RPMI7951 (cell line): ENCODE data around the gene C1orf50. TPM values are rescaled to one million over a fixed set of nuclear protein-coding genes. Genes with fewer than 3 reads are reported as not detected.
A peak's percentile ranks its signal among the peaks of the same experiment; 100 is the strongest.
"Not testable (repeated sequence)": the region's sequence is repeated elsewhere in the genome, so short reads cannot be mapped to it uniquely, and the experiment has no call there.

ENCODE experiments used
- DNase-seq: peaks from one replicate; pipeline ENCODE4 v3.0.0-alpha.2; 2012; ENCODE audit warnings: low read depth
- total RNA-seq: library from RNA; depleted of rRNA; stranded (reverse); fragments of >200 nt; shearing (Covaris generic); gene quantifications from 2 replicates; pipeline ENCODE4 v1.2.3, GENCODE V29; 2014; rRNA removed

The C1orf50 gene
- total RNA-seq: 2.5 and 3.1 TPM in 2 replicates

GRCh38 chr1:42766741-42767509 is at the start of gene C1orf50, which contains the start of gene P3H1:
Gene C1orf50 (plus strand): TSS chr1:42767249. CDS start chr1:42767312, 63 bp downstream.
Gene P3H1 (minus strand): TSS chr1:42767028. CDS start chr1:42766971, 57 bp downstream.
- peak; percentile 99 for DNase-seq

- DNase-seq: no peak
Observed at GRCh38 chr1:42720868-42721267, 46.2 kb upstream of the C1orf50 start.

- no peak for DNase-seq
Observed at GRCh38 chr1:42721926-42722325, 45.1 kb upstream of the C1orf50 start.

- DNase-seq: not testable (repeated sequence)
Observed at GRCh38 chr1:42722403-42722802, 44.6 kb upstream of the C1orf50 start.

- peak; percentile 53 for DNase-seq
Observed at GRCh38 chr1:42723511-42723910, 43.5 kb upstream of the C1orf50 start.

- DNase-seq: not testable (repeated sequence)
Observed at GRCh38 chr1:42725820-42726219, 41.2 kb upstream of the C1orf50 start.

- DNase-seq: no peak
Observed at GRCh38 chr1:42730002-42730401, 37.0 kb upstream of the C1orf50 start.

GRCh38 chr1:42730988-42731387 is 36.1 kb upstream of the C1orf50 start:
- peak; percentile 11 for DNase-seq

- DNase-seq: no peak
Observed at GRCh38 chr1:42731585-42731984, 35.5 kb upstream of the C1orf50 start.

- no peak for DNase-seq
Observed at GRCh38 chr1:42732126-42732680, 34.8 kb upstream of the C1orf50 start.

- no peak for DNase-seq
Observed at GRCh38 chr1:42733415-42734200, 33.4 kb upstream of the C1orf50 start.

- DNase-seq: no peak
Observed at GRCh38 chr1:42734201-42735035, 32.6 kb upstream of the C1orf50 start.

- no peak for DNase-seq
Observed at GRCh38 chr1:42735056-42735455, 32.0 kb upstream of the C1orf50 start.

- no peak for DNase-seq
Observed at GRCh38 chr1:42735477-42736105, 31.5 kb upstream of the C1orf50 start.

GRCh38 chr1:42736152-42736551 is 30.9 kb upstream of the C1orf50 start:
- DNase-seq: peak; percentile 18

- no peak for DNase-seq
Observed at GRCh38 chr1:42736571-42737200, 30.4 kb upstream of the C1orf50 start.

GRCh38 chr1:42737257-42737656 is 29.8 kb upstream of the C1orf50 start:
- no peak for DNase-seq

- no peak for DNase-seq
Observed at GRCh38 chr1:42737986-42738677, 28.9 kb upstream of the C1orf50 start.

- no peak for DNase-seq
Observed at GRCh38 chr1:42738678-42739226, 28.3 kb upstream of the C1orf50 start.
